Spleen (tissue), 7 donors: Measurements from ENCODE around the gene NFX1.

Experiments
- POLR2A ChIP-seq, 3 donors: fragments of 450-650 bp; IDR thresholded peaks; one replicate each; pipeline ENCODE4 v1.5.1; 2017; ENCODE audit warnings: antibody characterized with exemption in 3 of 3, mild to moderate bottlenecking in 1 of 3
- POLR2AphosphoS5 ChIP-seq, 3 donors: sonication (generic); formaldehyde crosslinking; IDR thresholded peaks; one replicate each; pipeline ENCODE4 v1.5.1; 2017; ENCODE audit warnings: antibody characterized with exemption in 3 of 3
- TF ChIP-seq, protein P1 (sequence below), 11 experiments: fragments of 200-600 bp in 7 of 11; fragments of 450-650 bp in 4 of 11; sonication (generic) in 4 of 11; IDR thresholded peaks in 8 of 11; conservative IDR thresholded peaks in 3 of 11; 1 replicate in 7 of 11; 2 replicates in 4 of 11; pipeline versions ENCODE4 v1.4.0 to v1.8.0; 2016 to 2021; ENCODE audit warnings: antibody characterized with exemption in 11 of 11, inconsistent platforms in 4 of 11, mild to moderate bottlenecking in 1 of 11
- donor health status: DM: no; HTN: no; CAD: no; lungs with moderate emphysema.
- donor health status: DM: no; HTN: no; CAD: no.
- donor health status: DM: no; HTN: no; CAD: no.

DNA sequence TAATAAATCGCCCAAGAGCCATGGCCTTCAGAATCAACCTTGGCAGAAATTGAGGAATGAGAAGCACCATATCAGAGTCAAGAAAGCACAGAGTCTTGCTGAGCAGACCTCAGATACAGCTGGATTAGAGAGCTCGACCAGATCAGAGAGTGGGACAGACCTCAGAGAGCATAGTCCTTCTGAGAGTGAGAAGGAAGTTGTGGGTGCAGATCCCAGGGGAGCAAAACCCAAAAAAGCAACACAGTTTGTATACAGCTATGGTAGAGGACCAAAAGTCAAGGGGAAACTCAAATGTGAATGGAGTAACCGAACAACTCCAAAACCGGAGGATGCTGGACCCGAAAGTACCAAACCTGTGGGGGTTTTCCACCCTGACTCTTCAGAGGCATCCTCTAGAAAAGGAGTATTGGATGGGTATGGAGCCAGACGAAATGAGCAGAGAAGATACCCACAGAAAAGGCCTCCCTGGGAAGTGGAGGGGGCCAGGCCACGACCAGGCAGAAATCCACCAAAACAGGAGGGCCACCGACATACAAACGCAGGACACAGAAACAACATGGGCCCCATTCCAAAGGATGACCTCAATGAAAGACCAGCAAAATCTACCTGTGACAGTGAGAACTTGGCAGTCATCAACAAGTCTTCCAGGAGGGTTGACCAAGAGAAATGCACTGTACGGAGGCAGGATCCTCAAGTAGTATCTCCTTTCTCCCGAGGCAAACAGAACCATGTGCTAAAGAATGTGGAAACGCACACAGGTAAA, 4.5 kb downstream of the NFX1 start:
- TF ChIP-seq POLR2A (IDR thresholded peaks at IDR 0.05) (no peak), POLR2AphosphoS5 (IDR thresholded peaks at IDR 0.05) (no peak)
- TF ChIP-seq, protein P1, sequence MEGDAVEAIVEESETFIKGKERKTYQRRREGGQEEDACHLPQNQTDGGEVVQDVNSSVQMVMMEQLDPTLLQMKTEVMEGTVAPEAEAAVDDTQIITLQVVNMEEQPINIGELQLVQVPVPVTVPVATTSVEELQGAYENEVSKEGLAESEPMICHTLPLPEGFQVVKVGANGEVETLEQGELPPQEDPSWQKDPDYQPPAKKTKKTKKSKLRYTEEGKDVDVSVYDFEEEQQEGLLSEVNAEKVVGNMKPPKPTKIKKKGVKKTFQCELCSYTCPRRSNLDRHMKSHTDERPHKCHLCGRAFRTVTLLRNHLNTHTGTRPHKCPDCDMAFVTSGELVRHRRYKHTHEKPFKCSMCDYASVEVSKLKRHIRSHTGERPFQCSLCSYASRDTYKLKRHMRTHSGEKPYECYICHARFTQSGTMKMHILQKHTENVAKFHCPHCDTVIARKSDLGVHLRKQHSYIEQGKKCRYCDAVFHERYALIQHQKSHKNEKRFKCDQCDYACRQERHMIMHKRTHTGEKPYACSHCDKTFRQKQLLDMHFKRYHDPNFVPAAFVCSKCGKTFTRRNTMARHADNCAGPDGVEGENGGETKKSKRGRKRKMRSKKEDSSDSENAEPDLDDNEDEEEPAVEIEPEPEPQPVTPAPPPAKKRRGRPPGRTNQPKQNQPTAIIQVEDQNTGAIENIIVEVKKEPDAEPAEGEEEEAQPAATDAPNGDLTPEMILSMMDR (IDR thresholded peaks at IDR 0.05 in 8 of 11, conservative IDR thresholded peaks at IDR 0.05 in 3 of 11), result no peak
